HepG2 (cell line): ENCODE measurements around the gene ABCC3. TPM values are rescaled to one million over a fixed set of nuclear protein-coding genes. Genes with fewer than 3 reads are reported as not detected.
A peak's percentile ranks its signal among the peaks of the same experiment; 100 is the strongest.

ENCODE experiments used
- ATF7 ChIP-seq, 2 experiments: fragments of 450-650 bp in 1 of 2; sonication (generic) in 1 of 2; formaldehyde crosslinking in 1 of 2; IDR thresholded peaks; 2 replicates each; pipeline versions ENCODE4 v1.4.0 to v1.6.1; 2016 to 2020; ENCODE audit warnings: antibody characterized with exemption in 1 of 2, mild to moderate bottlenecking in 1 of 2, missing genetic modification reagents in 1 of 2
- ETV5 ChIP-seq: IDR thresholded peaks from 2 replicates; pipeline ENCODE4 v1.6.1; 2018; ENCODE audit warnings: missing biosample characterization, missing genetic modification reagents, inconsistent platforms, borderline replicate concordance
- HMG20A ChIP-seq: IDR thresholded peaks from 2 replicates; pipeline ENCODE4 v1.6.1; 2016; ENCODE audit warnings: borderline replicate concordance
- KAT8 ChIP-seq: IDR thresholded peaks from 2 replicates; pipeline ENCODE4 v1.6.1; 2016; ENCODE audit warnings: missing genetic modification reagents, missing compliant biosample characterization
- KDM3A ChIP-seq: IDR thresholded peaks from 2 replicates; pipeline ENCODE4 v1.6.1; 2018; ENCODE audit warnings: low read depth, missing compliant biosample characterization
- NONO ChIP-seq, 2 experiments: fragments of 450-650 bp in 1 of 2; sonication (generic) in 1 of 2; formaldehyde crosslinking in 1 of 2; IDR thresholded peaks in 1 of 2; conservative IDR thresholded peaks in 1 of 2; 2 replicates each; pipeline versions ENCODE4 v1.6.1 to v1.8.0; 2017 to 2022; ENCODE audit warnings: mild to moderate bottlenecking in 1 of 2, missing genetic modification reagents in 1 of 2, moderate library complexity in 1 of 2
- PCBP2 ChIP-seq: fragments of 200-400 bp; formaldehyde crosslinking; optimal IDR thresholded peaks from 2 replicates; pipeline ENCODE3; 2018; ENCODE audit warnings: low read length, low read depth; ENCODE audit not compliant: poor library complexity, severe bottlenecking
- RNF2 ChIP-seq: fragments of 450-650 bp; conservative IDR thresholded peaks from 2 replicates; pipeline ENCODE4 v1.6.1; 2016; ENCODE audit warnings: low read depth
- TBP ChIP-seq: sonication (generic); formaldehyde crosslinking; IDR thresholded peaks from 2 replicates; pipeline ENCODE4 v1.5.0; 2020; ENCODE audit warnings: missing genetic modification reagents
- THAP11 ChIP-seq: IDR thresholded peaks from 2 replicates; pipeline ENCODE4 v1.6.1; 2016; ENCODE audit warnings: missing biosample characterization, missing genetic modification reagents
- TRIM24 ChIP-seq: sonication (generic); formaldehyde crosslinking; IDR thresholded peaks from 2 replicates; pipeline ENCODE4 v1.8.0; 2022; ENCODE audit warnings: mild to moderate bottlenecking, missing genetic modification reagents
- ZBTB3 ChIP-seq: sonication (generic); formaldehyde crosslinking; IDR thresholded peaks from 2 replicates; pipeline ENCODE4 v1.4.0; 2020; ENCODE audit warnings: low read depth, mild to moderate bottlenecking, moderate library complexity, missing genetic modification reagents, borderline replicate concordance
- ZKSCAN1 ChIP-seq: fragments of 150-350 bp; IDR thresholded peaks from 2 replicates; pipeline ENCODE4 v1.6.1; 2014; ENCODE audit warnings: low read length
- ZNF101 ChIP-seq: sonication (generic); formaldehyde crosslinking; IDR thresholded peaks from 2 replicates; pipeline ENCODE4 v1.4.0; 2020; ENCODE audit warnings: mild to moderate bottlenecking, low read depth, missing genetic modification reagents, borderline replicate concordance
- ZNF180 ChIP-seq: sonication (generic); formaldehyde crosslinking; IDR thresholded peaks from 2 replicates; pipeline ENCODE4 v1.4.0; 2020; ENCODE audit warnings: low read depth, missing genetic modification reagents, borderline replicate concordance
- ZNF251 ChIP-seq: sonication (generic); formaldehyde crosslinking; IDR thresholded peaks from 2 replicates; pipeline ENCODE4 v1.9.0; 2021; ENCODE audit warnings: mild to moderate bottlenecking, missing genetic modification reagents
- ZNF431 ChIP-seq: sonication (generic); formaldehyde crosslinking; IDR thresholded peaks from 2 replicates; pipeline ENCODE4 v1.9.0; 2022; ENCODE audit warnings: missing genetic modification reagents, low read depth, mild to moderate bottlenecking, borderline replicate concordance
- ZNF839 ChIP-seq: sonication (generic); formaldehyde crosslinking; IDR thresholded peaks from 2 replicates; pipeline ENCODE4 v1.4.0; 2020; ENCODE audit warnings: missing genetic modification reagents, mild to moderate bottlenecking, borderline replicate concordance
- polyA plus RNA-seq, 8 experiments: library from polyadenylated mRNA; depleted of rRNA in 3 of 8; stranded (reverse) in 7 of 8; unstranded in 1 of 8; fragments of >200 nt; fragmentation: Illumina TruSeq in 4 of 8; extraction: Trizol in 4 of 8; gene quantifications; 2 replicates each; pipeline versions ENCODE4 v1.2.1 to v1.2.3, GENCODE V29; 2011 to 2016; ENCODE audit warnings: low read depth in 4 of 8, missing spikeins in 1 of 8, mixed read lengths in 1 of 8; ENCODE audit not compliant: insufficient read depth in 1 of 8
- total RNA-seq, 5 experiments: library from RNA; depleted of rRNA; stranded (reverse); fragments of >200 nt; fragmentation: Illumina TruSeq; extraction: Trizol; gene quantifications; 2 replicates each; pipeline ENCODE4 v1.2.3, GENCODE V29; 2016; ENCODE audit warnings: low read depth in 1 of 5
- TF ChIP-seq, protein P1 (sequence below): sonication (generic); formaldehyde crosslinking; IDR thresholded peaks from 2 replicates; pipeline ENCODE4 v1.4.0; 2020; ENCODE audit warnings: missing genetic modification reagents, borderline replicate concordance
- TF ChIP-seq, protein P2 (sequence below): sonication (generic); formaldehyde crosslinking; IDR thresholded peaks from 2 replicates; pipeline ENCODE4 v1.5.0; 2020; ENCODE audit warnings: missing genetic modification reagents
- TF ChIP-seq, protein P3 (sequence below): sonication (generic); formaldehyde crosslinking; IDR thresholded peaks from 2 replicates; pipeline ENCODE4 v1.5.1; 2020; ENCODE audit warnings: missing genetic modification reagents, mild to moderate bottlenecking, borderline replicate concordance
- TF ChIP-seq, protein P4 (sequence below): IDR thresholded peaks from 2 replicates; pipeline ENCODE4 v1.6.1; 2012; ENCODE audit warnings: low read depth, low read length, improper control_type of control experiment

The ABCC3 gene
- total and polyA plus RNA-seq, 2 of the 13 experiments (the other 11 are each of a cell fraction or from before 2014, with no cell fraction given), result 25.2 to 50.7 TPM

DNA sequence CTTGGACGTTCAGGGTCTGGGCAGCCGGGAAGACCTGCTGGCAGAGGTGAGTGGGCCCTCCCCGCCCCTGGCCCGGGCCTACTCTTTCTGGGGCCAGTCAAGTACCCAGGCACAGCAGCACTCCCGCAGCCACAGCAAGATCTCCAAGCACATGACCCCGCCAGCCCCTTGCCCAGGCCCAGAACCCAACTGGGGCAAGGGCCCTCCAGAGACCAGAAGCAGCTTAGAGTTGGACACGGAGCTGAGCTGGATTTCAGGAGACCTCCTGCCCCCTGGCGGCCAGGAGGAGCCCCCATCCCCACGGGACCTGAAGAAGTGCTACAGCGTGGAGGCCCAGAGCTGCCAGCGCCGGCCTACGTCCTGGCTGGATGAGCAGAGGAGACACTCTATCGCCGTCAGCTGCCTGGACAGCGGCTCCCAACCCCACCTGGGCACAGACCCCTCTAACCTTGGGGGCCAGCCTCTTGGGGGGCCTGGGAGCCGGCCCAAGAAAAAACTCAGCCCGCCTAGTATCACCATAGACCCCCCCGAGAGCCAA, 8.6 kb upstream of the ABCC3 start (continued):
- TF ChIP-seq, protein P1, sequence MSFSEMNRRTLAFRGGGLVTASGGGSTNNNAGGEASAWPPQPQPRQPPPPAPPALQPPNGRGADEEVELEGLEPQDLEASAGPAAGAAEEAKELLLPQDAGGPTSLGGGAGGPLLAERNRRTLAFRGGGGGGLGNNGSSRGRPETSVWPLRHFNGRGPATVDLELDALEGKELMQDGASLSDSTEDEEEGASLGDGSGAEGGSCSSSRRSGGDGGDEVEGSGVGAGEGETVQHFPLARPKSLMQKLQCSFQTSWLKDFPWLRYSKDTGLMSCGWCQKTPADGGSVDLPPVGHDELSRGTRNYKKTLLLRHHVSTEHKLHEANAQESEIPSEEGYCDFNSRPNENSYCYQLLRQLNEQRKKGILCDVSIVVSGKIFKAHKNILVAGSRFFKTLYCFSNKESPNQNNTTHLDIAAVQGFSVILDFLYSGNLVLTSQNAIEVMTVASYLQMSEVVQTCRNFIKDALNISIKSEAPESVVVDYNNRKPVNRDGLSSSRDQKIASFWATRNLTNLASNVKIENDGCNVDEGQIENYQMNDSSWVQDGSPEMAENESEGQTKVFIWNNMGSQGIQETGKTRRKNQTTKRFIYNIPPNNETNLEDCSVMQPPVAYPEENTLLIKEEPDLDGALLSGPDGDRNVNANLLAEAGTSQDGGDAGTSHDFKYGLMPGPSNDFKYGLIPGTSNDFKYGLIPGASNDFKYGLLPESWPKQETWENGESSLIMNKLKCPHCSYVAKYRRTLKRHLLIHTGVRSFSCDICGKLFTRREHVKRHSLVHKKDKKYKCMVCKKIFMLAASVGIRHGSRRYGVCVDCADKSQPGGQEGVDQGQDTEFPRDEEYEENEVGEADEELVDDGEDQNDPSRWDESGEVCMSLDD (CRISPR knock-in tag), result no peak
- TF ChIP-seq HMG20A (CRISPR knock-in tag) (0 out of 2 replicates have a peak, but pooled peaks have one; percentile 11), ZKSCAN1 (no peak), THAP11 (peak; percentile 63), ATF7 (IDR thresholded peaks at IDR 0.05) (no peak), ATF7 (CRISPR knock-in tag; IDR thresholded peaks at IDR 0.05) (no peak), KDM3A (CRISPR knock-in tag) (peak; percentile 68; the same call in 1 of the 2 replicates), ETV5 (CRISPR knock-in tag) (peak; percentile 9; the same call in 1 of the 2 replicates), RNF2 (no peak), ZBTB3 (no peak), ZNF101 (no peak), ZNF251 (CRISPR knock-in tag) (no peak), NONO (IDR thresholded peaks at IDR 0.05) (no peak), NONO (CRISPR knock-in tag; conservative IDR thresholded peaks at IDR 0.05) (peak; percentile 40; the same call in 1 of the 2 replicates), PCBP2 (no peak), ZNF839 (CRISPR knock-in tag) (0 out of 2 replicates have a peak, but pooled peaks have one; percentile 50), ZNF180 (CRISPR knock-in tag) (no peak), ZNF431 (CRISPR knock-in tag) (no peak), KAT8 (peak; percentile 67; the same call in 1 of the 2 replicates), TBP (no peak), TRIM24 (CRISPR knock-in tag) (no peak)
- TF ChIP-seq, protein P2, sequence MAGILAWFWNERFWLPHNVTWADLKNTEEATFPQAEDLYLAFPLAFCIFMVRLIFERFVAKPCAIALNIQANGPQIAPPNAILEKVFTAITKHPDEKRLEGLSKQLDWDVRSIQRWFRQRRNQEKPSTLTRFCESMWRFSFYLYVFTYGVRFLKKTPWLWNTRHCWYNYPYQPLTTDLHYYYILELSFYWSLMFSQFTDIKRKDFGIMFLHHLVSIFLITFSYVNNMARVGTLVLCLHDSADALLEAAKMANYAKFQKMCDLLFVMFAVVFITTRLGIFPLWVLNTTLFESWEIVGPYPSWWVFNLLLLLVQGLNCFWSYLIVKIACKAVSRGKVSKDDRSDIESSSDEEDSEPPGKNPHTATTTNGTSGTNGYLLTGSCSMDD (CRISPR knock-in tag), result no peak
- TF ChIP-seq, protein P3, sequence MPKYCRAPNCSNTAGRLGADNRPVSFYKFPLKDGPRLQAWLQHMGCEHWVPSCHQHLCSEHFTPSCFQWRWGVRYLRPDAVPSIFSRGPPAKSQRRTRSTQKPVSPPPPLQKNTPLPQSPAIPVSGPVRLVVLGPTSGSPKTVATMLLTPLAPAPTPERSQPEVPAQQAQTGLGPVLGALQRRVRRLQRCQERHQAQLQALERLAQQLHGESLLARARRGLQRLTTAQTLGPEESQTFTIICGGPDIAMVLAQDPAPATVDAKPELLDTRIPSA (CRISPR knock-in tag), result no peak
- TF ChIP-seq, protein P4, sequence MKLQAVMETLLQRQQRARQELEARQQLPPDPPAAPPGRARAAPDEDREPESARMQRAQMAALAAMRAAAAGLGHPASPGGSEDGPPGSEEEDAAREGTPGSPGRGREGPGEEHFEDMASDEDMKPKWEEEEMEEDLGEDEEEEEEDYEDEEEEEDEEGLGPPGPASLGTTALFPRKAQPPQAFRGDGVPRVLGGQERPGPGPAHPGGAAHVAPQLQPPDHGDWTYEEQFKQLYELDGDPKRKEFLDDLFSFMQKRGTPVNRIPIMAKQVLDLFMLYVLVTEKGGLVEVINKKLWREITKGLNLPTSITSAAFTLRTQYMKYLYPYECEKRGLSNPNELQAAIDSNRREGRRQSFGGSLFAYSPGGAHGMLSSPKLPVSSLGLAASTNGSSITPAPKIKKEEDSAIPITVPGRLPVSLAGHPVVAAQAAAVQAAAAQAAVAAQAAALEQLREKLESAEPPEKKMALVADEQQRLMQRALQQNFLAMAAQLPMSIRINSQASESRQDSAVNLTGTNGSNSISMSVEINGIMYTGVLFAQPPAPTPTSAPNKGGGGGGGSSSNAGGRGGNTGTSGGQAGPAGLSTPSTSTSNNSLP, result no peak
